HCEC 1CT (cell line): ENCODE results near the gene COQ2.
"Not testable (repeated sequence)": the region's sequence is repeated elsewhere in the genome, so short reads cannot be mapped to it uniquely, and the experiment has no call there.

ENCODE experiments used
- DNase-seq: peaks from one replicate; pipeline ENCODE4 v3.0.0-alpha.2; 2017

The COQ2 gene

GRCh38 chr4:83283181-83283580, 1.4 kb downstream of the COQ2 start:
- no peak for DNase-seq

- peak; percentile 30 for DNase-seq
Measured at GRCh38 chr4:83282049-83282535, 2.5 kb downstream of the COQ2 start.

DNA sequence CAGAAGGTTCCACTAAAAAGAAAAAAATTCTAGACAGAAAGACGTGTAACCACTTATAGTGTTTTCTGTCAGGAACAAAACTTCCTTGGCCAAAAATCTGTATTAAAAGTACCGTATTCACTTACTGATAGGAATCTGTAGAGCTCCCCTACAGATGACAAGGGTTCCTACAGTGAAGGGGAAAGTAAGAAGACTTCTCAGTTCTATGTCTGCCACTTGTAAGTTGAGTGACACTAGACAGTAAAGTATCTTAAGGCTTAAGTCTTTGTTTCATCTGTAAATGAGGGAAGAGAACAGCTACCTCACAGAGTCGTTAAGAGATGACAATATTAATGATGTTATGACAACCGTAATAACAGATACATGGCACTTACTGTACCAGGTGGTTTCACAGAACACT, 3.3 kb downstream of the COQ2 start:
- no peak for DNase-seq

DNA sequence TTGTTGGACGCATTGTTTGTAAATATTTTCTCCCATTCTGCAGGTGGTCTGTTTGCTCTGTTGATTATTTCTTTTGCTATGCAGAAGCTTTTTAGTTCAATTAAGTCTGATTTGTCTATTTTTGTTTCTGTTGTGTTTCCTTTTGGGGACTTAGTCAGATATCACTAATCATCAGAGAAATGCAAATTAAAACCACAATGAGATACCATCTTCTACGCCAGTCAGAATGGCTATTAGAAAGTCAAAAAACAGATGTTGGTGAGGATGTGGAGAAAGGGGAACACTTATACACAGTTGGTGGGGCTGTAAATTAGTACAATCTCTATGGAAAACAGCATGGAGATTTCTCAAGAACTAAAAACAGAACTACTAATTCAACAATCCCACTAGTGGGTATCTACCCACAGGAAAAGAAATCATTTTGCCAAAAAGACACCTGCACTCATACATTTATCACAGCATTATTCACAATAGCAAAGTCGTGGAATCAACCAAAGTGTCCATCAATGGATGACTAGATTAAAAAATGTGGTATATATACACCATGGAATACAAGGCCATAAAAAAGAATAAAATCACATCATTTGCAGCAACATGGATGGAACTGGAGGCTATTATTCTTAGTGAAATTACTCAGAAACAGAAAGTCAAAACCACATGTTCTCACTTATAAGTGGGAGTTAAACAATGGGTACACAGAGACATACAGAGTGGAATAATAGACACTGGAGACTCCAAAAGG, 8.1 kb downstream of the COQ2 start:
- DNase-seq = no peak

DNA sequence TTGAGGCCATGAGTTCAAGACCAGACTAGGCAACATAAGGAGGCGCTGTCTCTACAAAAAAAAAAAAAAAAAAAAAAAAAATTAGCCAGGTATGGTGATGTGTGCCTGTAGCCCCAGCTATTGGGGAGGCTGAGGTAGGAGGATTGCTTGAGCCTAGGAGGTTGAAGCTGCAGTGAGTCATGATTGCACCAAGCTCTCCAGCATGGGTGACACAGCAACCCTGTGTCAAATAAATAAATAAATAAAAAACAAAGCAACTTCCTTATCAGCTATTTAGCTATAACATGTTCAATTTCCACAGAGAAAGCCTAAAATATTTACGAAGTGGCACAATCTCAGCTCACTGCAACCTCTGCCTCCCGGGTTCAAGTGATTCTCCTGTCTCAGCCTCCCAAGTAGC, 10.7 kb downstream of the COQ2 start:
- DNase-seq = not testable (repeated sequence)

DNA sequence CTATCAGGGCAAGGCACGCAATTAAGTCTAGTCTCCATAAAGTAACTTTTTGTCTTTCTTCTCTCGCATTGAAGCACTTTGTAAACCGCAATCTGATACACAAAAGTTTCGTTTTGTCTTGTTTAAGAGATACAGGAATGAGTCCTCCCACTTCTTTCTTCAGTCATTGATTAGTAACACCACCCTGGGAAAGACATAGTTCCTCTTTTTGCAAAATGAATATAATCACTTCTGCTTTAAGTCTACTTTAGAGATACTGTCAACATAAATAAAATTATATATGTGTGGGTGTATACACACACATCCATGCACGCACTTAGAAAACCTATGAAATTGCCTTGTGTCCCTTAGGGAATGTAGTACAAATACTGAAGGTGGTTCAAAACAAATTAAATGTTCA, 11.7 kb downstream of the COQ2 start:
- DNase-seq = no peak

DNA sequence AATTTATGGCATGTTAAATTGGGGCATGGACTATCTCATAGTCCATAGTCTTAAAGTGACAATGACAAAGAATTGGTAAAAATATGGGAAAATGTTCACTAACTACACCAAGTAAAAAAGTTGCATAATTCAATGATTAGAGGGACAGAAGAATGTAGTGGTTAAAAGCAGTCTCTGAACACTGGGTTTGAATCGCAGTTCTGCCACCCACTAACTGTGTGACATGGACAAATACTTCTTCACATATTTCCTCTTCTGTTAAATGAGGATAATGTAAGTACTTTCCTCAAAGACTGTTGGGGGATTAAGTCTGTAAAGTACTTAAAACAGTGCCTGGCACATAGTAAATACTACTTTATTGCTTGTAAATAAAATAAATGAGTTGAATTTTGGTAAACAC, 15.3 kb downstream of the COQ2 start:
- DNase-seq = no peak

GRCh38 chr4:83268491-83268890, 16.1 kb downstream of the COQ2 start:
- DNase-seq = no peak

DNA sequence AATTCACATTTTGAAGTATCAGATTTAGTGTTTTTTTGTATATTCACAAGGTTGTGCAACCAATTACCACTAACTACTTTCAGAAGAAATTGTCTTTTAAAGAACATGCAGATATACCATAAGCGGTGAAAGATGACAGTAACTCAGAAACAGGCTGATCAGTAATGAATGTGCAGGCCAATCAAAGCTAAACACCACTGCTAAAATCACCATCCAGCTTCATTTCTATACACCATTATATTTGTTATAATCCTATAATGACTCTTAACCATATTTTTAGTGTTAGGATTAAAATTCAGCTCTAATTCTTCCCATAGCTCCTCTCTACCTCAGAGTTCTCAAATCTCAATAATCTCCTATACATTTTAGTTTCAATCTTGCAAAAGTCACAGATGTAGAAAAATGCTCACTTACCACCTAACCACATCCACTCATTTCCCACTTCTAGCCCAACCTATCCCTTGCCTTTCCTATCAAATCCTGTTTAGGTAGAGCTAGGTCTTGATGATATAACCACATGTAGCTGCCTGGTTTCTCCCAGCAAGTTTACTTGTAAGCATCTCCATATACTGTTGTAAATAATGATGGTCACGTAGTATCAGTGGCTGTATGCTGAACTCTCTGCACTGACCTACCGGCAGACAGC, 16.6 kb downstream of the COQ2 start:
- no peak for DNase-seq

DNA sequence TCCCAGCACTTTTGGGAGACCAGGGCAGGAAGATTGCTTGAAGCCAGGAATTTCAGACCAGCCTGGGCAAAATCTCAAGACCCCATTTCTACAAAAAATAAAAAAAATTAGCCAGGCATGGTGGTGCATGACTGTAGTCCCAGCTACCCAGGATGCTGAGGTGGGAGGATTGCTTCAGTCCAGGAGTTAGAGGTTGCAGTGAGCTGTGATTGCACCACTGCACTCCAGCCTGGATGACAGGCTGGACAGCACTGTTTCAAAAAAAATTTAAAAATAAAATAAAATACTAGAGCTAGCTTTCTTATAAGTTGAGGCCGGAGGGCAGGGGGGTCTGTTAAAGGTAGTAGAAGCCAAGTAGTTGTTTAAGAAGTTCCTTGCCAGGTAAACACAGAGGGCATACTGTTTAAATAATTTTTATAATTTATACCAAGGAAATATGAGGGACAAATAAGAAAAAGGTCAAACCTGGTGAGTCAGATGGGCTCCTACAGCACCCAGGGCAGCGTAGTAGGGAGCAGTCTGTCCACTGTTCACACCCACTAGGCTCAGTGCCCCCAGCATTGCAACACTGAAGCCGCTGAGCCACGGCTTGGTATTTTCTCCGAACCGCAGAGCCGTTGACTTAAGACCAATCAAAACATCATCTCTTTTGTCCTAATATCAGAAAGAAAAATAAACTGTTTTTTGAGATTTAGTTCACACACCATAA, 17.3 kb downstream of the COQ2 start:
- DNase-seq = peak; percentile 70

DNA sequence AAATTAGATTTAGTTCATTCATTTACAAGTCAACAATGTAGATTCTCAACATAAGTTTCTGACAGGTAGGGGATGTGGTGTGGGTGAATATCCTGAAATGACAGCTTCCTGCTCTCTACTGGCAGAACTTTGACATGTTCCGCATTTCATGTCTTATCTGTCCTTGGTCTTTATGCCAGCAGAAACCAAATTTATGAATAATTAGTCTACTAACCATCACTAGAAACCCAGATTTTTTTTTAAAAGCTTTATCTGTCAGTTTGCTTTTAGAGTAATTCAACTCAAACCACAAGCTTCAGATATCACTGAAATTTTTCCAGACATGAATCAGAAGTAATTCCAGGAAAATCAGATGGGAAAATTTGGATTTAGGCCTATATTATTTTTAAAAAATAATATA, 17.9 kb downstream of the COQ2 start:
- no peak for DNase-seq

DNA sequence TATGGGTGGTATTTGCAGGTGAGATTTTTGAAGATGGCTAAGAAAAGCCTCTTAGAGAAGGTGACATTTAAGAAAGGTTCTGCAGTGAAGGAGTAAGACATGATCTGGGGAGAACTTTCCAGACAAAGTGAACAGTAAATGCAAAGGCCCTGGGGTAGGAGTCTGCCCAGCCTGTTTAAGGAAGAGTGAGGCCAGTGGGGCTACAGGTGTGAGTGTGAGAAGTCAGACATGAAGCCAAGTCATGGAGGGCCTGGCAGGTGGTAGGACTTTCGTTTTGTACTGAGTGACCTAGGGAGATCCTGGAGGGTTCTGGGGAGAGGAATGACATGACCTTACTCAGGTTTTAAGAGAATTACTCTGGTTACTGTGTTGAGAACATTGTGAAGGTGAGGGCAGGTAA, 21.5 kb downstream of the COQ2 start:
- no peak for DNase-seq

- no peak for DNase-seq
Measured at GRCh38 chr4:83262682-83263081, 21.9 kb downstream of the COQ2 start.

- no peak for DNase-seq
Measured at GRCh38 chr4:83261307-83261706, 23.3 kb downstream of the COQ2 start.

DNA sequence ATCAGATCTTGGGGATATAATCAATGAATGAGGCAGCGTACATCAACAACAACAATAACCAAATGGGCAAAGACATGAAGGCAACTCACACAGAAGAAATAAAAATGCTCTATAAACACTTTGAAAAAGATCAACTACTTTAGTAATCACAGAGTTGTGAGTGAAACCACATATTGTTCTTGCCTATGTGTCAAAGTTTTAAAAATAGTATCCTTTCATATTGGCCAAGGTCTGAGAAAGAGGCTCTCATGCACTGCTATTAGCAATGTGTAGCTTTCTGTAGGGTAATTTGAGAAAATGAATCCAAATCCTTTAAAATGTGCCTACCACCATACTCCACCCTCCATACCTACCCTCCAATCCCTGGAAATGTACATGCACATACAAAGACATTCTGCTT, 25.0 kb downstream of the COQ2 start:
- DNase-seq = no peak

GRCh38 chr4:83258461-83258860, 26.1 kb downstream of the COQ2 start:
- DNase-seq = no peak

DNA sequence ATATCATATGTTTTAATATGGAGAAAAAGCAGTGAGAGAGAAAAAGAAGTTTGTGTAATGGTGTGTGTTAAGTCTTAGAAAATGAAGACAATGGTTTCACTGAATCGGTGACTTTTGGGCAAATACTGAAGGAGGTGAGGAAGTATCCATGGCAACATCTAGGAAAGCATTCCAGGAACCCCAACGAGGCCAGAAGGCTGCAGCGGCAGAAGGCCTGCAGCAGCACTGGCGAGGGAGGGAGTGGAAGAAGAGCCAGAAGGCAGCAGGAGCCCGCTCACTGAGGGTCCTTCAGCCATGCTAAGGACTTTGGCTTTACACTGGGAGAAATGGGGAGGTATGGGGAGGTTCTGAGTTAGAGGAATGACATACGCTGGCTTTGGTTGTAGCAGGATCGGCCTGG, 26.8 kb downstream of the COQ2 start:
- DNase-seq = no peak

- DNase-seq = peak; percentile 75
Measured at GRCh38 chr4:83255584-83255983, 29.0 kb downstream of the COQ2 start.

- peak; percentile 63 for DNase-seq
Measured at GRCh38 chr4:83252782-83253405, 31.7 kb downstream of the COQ2 start.

GRCh38 chr4:83251447-83251830, 33.2 kb downstream of the COQ2 start:
- DNase-seq = no peak

DNA sequence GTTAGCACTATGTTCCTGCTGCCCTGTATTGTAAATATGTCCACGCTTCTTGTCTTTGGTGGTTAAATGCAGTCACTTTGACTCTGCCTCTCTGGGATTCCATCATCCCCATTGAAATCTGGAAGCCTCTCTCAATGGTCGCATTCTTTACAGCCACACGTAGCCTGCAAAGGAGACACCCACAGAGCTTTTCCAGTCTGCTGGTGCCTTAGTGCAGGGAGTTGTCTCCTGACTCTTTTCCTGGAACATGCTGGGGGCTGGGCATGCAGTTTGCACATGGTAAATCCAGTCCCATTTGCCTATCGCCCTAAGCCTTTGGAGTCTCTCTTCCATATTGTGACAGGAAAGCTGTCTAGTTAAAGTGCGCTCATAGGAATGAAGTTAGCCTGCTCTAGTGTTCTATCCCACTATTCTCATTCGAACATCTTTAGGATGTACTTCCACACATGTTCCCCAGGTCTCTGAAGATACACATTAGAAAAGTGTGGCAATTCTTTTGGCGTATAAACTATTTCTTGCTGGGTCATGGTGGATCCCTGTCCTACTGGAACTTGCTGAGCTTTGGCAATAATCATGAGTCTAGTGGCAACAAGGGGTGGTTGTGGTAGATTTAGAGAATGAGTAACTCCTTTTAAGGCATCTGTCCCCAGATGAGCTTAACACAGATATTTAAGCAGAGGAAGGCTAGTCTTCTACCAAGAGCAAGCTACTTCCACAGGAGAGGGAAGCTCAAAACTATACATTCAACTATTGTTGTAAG, 33.7 kb downstream of the COQ2 start:
- no peak for DNase-seq

DNA sequence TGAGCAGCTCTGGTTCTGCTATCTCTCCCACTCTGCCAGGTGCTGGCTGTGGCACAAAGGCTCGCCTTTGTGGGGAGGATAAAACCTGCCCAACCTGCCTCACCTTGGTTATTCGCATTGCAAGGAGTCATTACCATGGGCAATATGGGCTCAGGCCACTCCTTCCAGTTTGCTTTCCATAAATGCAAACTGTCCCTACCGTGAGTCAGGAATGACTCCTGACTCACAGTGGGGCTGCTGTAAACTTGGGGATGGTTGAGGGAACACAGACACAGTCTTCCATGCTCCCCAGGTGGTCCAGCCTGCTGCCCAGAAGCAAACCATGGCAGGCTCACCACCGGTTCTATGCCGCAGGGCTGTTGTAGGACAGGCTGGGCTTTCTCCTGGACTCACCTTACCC, 36.1 kb downstream of the COQ2 start:
- DNase-seq = no peak
